Adrenal gland (tissue), 5 donors: Measurements from ENCODE around the gene ROBO2.

Experiments used
- POLR2A ChIP-seq, 2 donors: fragments of 450-650 bp; IDR thresholded peaks; one replicate each; pipeline ENCODE4 v1.6.1; 2017; ENCODE audit warnings: antibody characterized with exemption in 2 of 2, mild to moderate bottlenecking in 2 of 2, moderate library complexity in 1 of 2
- TF ChIP-seq, protein P1 (sequence below), 6 experiments: fragments of 450-650 bp in 4 of 6; fragments of 200-600 bp in 2 of 6; sonication (generic) in 1 of 6; IDR thresholded peaks; 1 replicate in 5 of 6; 2 replicates in 1 of 6; pipeline versions ENCODE4 v1.5.1 to v1.8.0; 2016 to 2021; ENCODE audit warnings: antibody characterized with exemption in 6 of 6, mild to moderate bottlenecking in 2 of 6, moderate library complexity in 1 of 6
- donor health status: DM: no; HTN: no; CAD: no.

GRCh38 chr3:77204788-77205187 lies 164.9 kb downstream of the ROBO2 start:
- TF ChIP-seq, protein P1, sequence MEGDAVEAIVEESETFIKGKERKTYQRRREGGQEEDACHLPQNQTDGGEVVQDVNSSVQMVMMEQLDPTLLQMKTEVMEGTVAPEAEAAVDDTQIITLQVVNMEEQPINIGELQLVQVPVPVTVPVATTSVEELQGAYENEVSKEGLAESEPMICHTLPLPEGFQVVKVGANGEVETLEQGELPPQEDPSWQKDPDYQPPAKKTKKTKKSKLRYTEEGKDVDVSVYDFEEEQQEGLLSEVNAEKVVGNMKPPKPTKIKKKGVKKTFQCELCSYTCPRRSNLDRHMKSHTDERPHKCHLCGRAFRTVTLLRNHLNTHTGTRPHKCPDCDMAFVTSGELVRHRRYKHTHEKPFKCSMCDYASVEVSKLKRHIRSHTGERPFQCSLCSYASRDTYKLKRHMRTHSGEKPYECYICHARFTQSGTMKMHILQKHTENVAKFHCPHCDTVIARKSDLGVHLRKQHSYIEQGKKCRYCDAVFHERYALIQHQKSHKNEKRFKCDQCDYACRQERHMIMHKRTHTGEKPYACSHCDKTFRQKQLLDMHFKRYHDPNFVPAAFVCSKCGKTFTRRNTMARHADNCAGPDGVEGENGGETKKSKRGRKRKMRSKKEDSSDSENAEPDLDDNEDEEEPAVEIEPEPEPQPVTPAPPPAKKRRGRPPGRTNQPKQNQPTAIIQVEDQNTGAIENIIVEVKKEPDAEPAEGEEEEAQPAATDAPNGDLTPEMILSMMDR (IDR thresholded peaks at IDR 0.05): no peak
- no peak for TF ChIP-seq POLR2A (IDR thresholded peaks at IDR 0.05)
